ENCODE results near the gene ADCY4. TPM values are rescaled to one million over a fixed set of nuclear protein-coding genes. Genes with fewer than 3 reads are reported as not detected.
"Not testable (repeated sequence)": the region's sequence is repeated elsewhere in the genome, so short reads cannot be mapped to it uniquely, and the experiment has no call there.

The ADCY4 gene
- total RNA-seq, 8 experiments from 2014 or later, result 0.43 to 3.7 (median 1.2) TPM

- H3K4me3 ChIP-seq, result no peak overlapping the region
- no peak for ATAC-seq (replicated peaks in 6 of 8)
- in situ Hi-C loops (cut with MboI; ENCODE audit: low pct_unique_long_range_greater_than_20kb in 2 of 9, low sequenced_read_pairs in 9 of 9, unreplicated experiment in 9 of 9), result loop anchor here in 8 of 9 experiments (10.0 to 25.0 kb wide), 2 partner anchors 104 to 106 kb away; partner anchors contain the start of genes CBLN3 (in 4 of the 8), KHNYN (in 4 of the 8) and SDR39U1 (in 4 of the 8)
- WGBS, 10 experiments, result 0 to 100% (median 77%) methylated on average over 1 to 2 of the region's 10 CpGs; no CpG with 5 or more reads in 6 of the 10 experiments
- peaks cover 0 to 6% of the 10 kb centered on the region in 2 donors for H3K4me1 ChIP-seq (replicated peaks in 1 of 2)
- no peak overlapping the region for H3K27ac ChIP-seq
These were observed 3.7 kb downstream of the ADCY4 start for GRCh38 chr14:24330973-24331674.

- no peak for ATAC-seq (replicated peaks in 6 of 8)
- Histone ChIP-seq H3K4me3 (no peak overlapping the region), H3K4me1 (replicated peaks in 1 of 2) (peaks cover 0 to 3% of the 10 kb centered on the region in 2 donors), H3K27ac (no peak overlapping the region)
- WGBS, 10 experiments, result 50 to 100% (median 75%) methylated on average over 1 to 4 of the region's 9 CpGs; no CpG with 5 or more reads in 7 of the 10 experiments
- in situ Hi-C loops (cut with MboI; ENCODE audit: low pct_unique_long_range_greater_than_20kb in 2 of 9, low sequenced_read_pairs in 9 of 9, unreplicated experiment in 9 of 9), result loop anchor here (5.0 to 25.0 kb wide), 3 partner anchors 103 to 108 kb away; partner anchors contain the start of genes CBLN3 (in 4 of the 9), KHNYN (in 4 of the 9) and SDR39U1 (in 4 of the 9)
These were observed 5.1 kb downstream of the ADCY4 start for GRCh38 chr14:24329736-24330135.

GRCh38 chr14:24329073-24329663, 5.7 kb downstream of the ADCY4 start:
- H3K4me3 ChIP-seq, result no peak overlapping the region
- H3K27ac ChIP-seq, result no peak overlapping the region
- no peak for ATAC-seq (replicated peaks in 6 of 8)
- 60 to 85% (median 60%) methylated on average over 1 to 5 of the region's 12 CpGs; no CpG with 5 or more reads in 5 of the 10 experiments for WGBS, 10 experiments
- H3K4me1 ChIP-seq (replicated peaks in 1 of 2), result no peaks in the 10 kb centered on the region
- in situ Hi-C loops (cut with MboI; ENCODE audit: low pct_unique_long_range_greater_than_20kb in 2 of 9, low sequenced_read_pairs in 9 of 9, unreplicated experiment in 9 of 9), result loop anchor here in 5 of 9 experiments (5.0 to 25.0 kb wide), 2 partner anchors 103 to 108 kb away; partner anchors contain the start of genes CBLN3 (in 4 of the 5), KHNYN (in 4 of the 5) and SDR39U1 (in 4 of the 5)

GRCh38 chr14:24327914-24328313, 7.0 kb downstream of the ADCY4 start:
- not testable (repeated sequence) for H3K27ac ChIP-seq
- in situ Hi-C loops (cut with MboI; ENCODE audit: low pct_unique_long_range_greater_than_20kb in 2 of 9, low sequenced_read_pairs in 9 of 9, unreplicated experiment in 9 of 9), result loop anchor here in 5 of 9 experiments (5.0 to 25.0 kb wide), 2 partner anchors 104 to 109 kb away; partner anchors contain the start of genes CBLN3 (in 4 of the 5), KHNYN (in 4 of the 5) and SDR39U1 (in 4 of the 5)

GRCh38 chr14:24327303-24327702, 7.6 kb downstream of the ADCY4 start:
- H3K4me1 ChIP-seq (replicated peaks in 1 of 2), result no peaks in the 10 kb centered on the region
- no peak overlapping the region for H3K27ac ChIP-seq
- 29 to 87% (median 83%) methylated on average over 2 of the region's 2 CpGs; no CpG with 5 or more reads in 6 of the 10 experiments for WGBS, 10 experiments
- no peak for ATAC-seq (replicated peaks in 6 of 8)
- in situ Hi-C loops (cut with MboI; ENCODE audit: low pct_unique_long_range_greater_than_20kb in 2 of 9, low sequenced_read_pairs in 9 of 9, unreplicated experiment in 9 of 9), result loop anchor here in 5 of 9 experiments (5.0 to 25.0 kb wide), 2 partner anchors 105 to 110 kb away; partner anchors contain the start of genes CBLN3 (in 4 of the 5), KHNYN (in 4 of the 5) and SDR39U1 (in 4 of the 5)
- no peak overlapping the region for H3K4me3 ChIP-seq

More at GRCh38 chr14:24327914-24328313, 7.0 kb downstream of the ADCY4 start:
- not testable (repeated sequence) for ATAC-seq (replicated peaks in 6 of 8); H3K4me3 ChIP-seq; H3K4me1 ChIP-seq (replicated peaks in 1 of 2)
- WGBS, 10 experiments, result no CpG with 5 or more reads among the region's 9 CpGs

- WGBS, 10 experiments, result 17 to 100% (median 55%) methylated on average over 1 to 2 of the region's 9 CpGs; no CpG with 5 or more reads in 6 of the 10 experiments
- in situ Hi-C loops (cut with MboI; ENCODE audit: low pct_unique_long_range_greater_than_20kb in 2 of 9, low sequenced_read_pairs in 9 of 9, unreplicated experiment in 9 of 9), result loop anchor here in 5 of 9 experiments (5.0 to 25.0 kb wide), 2 partner anchors 106 to 111 kb away; partner anchors contain the start of genes CBLN3 (in 4 of the 5), KHNYN (in 4 of the 5) and SDR39U1 (in 4 of the 5)
- no peak for ATAC-seq (replicated peaks in 6 of 8)
- Histone ChIP-seq H3K27ac (no peak overlapping the region), H3K4me1 (replicated peaks in 1 of 2) (no peaks in the 10 kb centered on the region), H3K4me3 (no peak overlapping the region)
These were observed 8.9 kb downstream of the ADCY4 start for GRCh38 chr14:24325963-24326362.

- H3K27ac ChIP-seq, result no peak overlapping the region
- 14 to 100% (median 76%) methylated on average over 1 to 3 of the region's 5 CpGs; no CpG with 5 or more reads in 4 of the 10 experiments for WGBS, 10 experiments
- no peaks in the 10 kb centered on the region for H3K4me1 ChIP-seq (replicated peaks in 1 of 2)
- no peak overlapping the region for H3K4me3 ChIP-seq
- no peak for ATAC-seq (replicated peaks in 6 of 8)
- in situ Hi-C loops (cut with MboI; ENCODE audit: low pct_unique_long_range_greater_than_20kb in 2 of 9, low sequenced_read_pairs in 9 of 9, unreplicated experiment in 9 of 9), result loop anchor here in 5 of 9 experiments (5.0 to 25.0 kb wide), 2 partner anchors 107 to 112 kb away; partner anchors contain the start of genes CBLN3 (in 4 of the 5), KHNYN (in 4 of the 5) and SDR39U1 (in 4 of the 5)
These were observed 9.8 kb downstream of the ADCY4 start for GRCh38 chr14:24325041-24325530.

GRCh38 chr14:24324024-24324423, 10.8 kb downstream of the ADCY4 start:
- no peak overlapping the region for H3K4me3 ChIP-seq
- in situ Hi-C loops (cut with MboI; ENCODE audit: low pct_unique_long_range_greater_than_20kb in 2 of 9, low sequenced_read_pairs in 9 of 9, unreplicated experiment in 9 of 9), result no loop called here
- 27 to 80% (median 51%) methylated on average over 1 to 3 of the region's 6 CpGs; no CpG with 5 or more reads in 7 of the 10 experiments for WGBS, 10 experiments
- no peak overlapping the region for H3K27ac ChIP-seq
- no peak for ATAC-seq (replicated peaks in 6 of 8)
- H3K4me1 ChIP-seq (replicated peaks in 1 of 2), result no peaks in the 10 kb centered on the region

GRCh38 chr14:24323341-24323740, 11.5 kb downstream of the ADCY4 start:
- in situ Hi-C loops (cut with MboI; ENCODE audit: low pct_unique_long_range_greater_than_20kb in 2 of 9, low sequenced_read_pairs in 9 of 9, unreplicated experiment in 9 of 9), result no loop called here
- no peak for ATAC-seq (replicated peaks in 6 of 8)
- no peak overlapping the region for H3K4me3 ChIP-seq
- no peak overlapping the region for H3K27ac ChIP-seq
- H3K4me1 ChIP-seq (replicated peaks in 1 of 2), result no peaks in the 10 kb centered on the region
- 0 to 43% (median 10%) methylated on average over 1 to 2 of the region's 3 CpGs; no CpG with 5 or more reads in 6 of the 10 experiments for WGBS, 10 experiments

GRCh38 chr14:24322672-24323071, 12.2 kb downstream of the ADCY4 start:
- Histone ChIP-seq H3K4me1 (replicated peaks in 1 of 2) (no peaks in the 10 kb centered on the region), H3K4me3 (no peak overlapping the region), H3K27ac (no peak overlapping the region)
- in situ Hi-C loops (cut with MboI; ENCODE audit: low pct_unique_long_range_greater_than_20kb in 2 of 9, low sequenced_read_pairs in 9 of 9, unreplicated experiment in 9 of 9), result no loop called here
- ATAC-seq (replicated peaks in 6 of 8), result no peak
- WGBS, 10 experiments, result 10 to 76% (median 70%) methylated on average over 1 to 6 of the region's 10 CpGs; no CpG with 5 or more reads in 5 of the 10 experiments

GRCh38 chr14:24321212-24321975, 13.5 kb downstream of the ADCY4 start:
- Histone ChIP-seq H3K4me1 (replicated peaks in 1 of 2) (peaks cover 0 to 3% of the 10 kb centered on the region in 2 donors), H3K4me3 (no peak overlapping the region), H3K27ac (no peak overlapping the region)
- WGBS, 10 experiments, result 60 to 100% (median 76%) methylated on average over 3 to 11 of the region's 14 CpGs; no CpG with 5 or more reads in 1 of the 10 experiments
- in situ Hi-C loops (cut with MboI; ENCODE audit: low pct_unique_long_range_greater_than_20kb in 2 of 9, low sequenced_read_pairs in 9 of 9, unreplicated experiment in 9 of 9), result no loop called here
- ATAC-seq (replicated peaks in 6 of 8), result no peak

Measured in motor neuron (in vitro differentiated cells).